SK-N-MC (cell line): ENCODE measurements around the gene OR2V2.

Experiments used
- EZH2 ChIP-seq: fragments of 200-600 bp; sonication (generic); IDR thresholded peaks from one replicate; pipeline ENCODE4 v1.6.1; 2017; ENCODE audit warnings: antibody characterized with exemption
- FOXP2 ChIP-seq: optimal IDR thresholded peaks from 2 replicates; pipeline ENCODE3; 2011; ENCODE audit warnings: mild to moderate bottlenecking, moderate library complexity; ENCODE audit not compliant: insufficient read depth; ENCODE audit errors: extremely low read length, control extremely low read depth
- POLR2AphosphoS5 ChIP-seq: IDR thresholded peaks from 2 replicates; pipeline ENCODE4 v1.6.1; 2012; ENCODE audit warnings: mild to moderate bottlenecking, low read depth, low read length, borderline replicate concordance

GRCh38 chr5:181151146-181151545, 3.8 kb downstream of the OR2V2 start:
- TF ChIP-seq POLR2AphosphoS5: no peak
- no peak for TF ChIP-seq EZH2
- no peak for TF ChIP-seq FOXP2
